GM21515 (cell line): ENCODE data around the gene SLC24A2.

Experiments
- ATAC-seq: cut with Tn5 transposase; IDR thresholded peaks from one replicate; pipeline ENCODE4 v1.9.1; 2021; ENCODE audit not compliant: unreplicated experiment

Gene SLC24A2

DNA sequence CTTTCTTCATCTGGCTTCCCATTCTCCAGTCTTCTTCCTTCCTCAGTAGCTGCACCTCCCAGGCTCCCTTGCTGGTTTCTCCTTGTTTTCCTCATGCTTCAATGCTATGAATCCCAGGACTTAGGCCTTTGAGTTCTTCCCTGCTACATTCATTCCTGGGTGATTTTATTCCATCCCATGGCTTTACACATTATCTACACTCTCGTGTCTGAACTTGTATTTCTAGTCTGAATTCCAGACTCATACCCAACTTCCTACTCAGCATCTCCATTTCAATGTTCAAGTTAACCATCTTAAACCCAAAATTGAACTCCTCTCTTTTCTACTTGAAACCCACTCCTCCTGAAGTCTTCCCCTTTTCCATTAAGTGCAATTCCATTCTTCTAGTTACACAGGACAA, 20.0 kb downstream of the SLC24A2 start:
- no peak for ATAC-seq

DNA sequence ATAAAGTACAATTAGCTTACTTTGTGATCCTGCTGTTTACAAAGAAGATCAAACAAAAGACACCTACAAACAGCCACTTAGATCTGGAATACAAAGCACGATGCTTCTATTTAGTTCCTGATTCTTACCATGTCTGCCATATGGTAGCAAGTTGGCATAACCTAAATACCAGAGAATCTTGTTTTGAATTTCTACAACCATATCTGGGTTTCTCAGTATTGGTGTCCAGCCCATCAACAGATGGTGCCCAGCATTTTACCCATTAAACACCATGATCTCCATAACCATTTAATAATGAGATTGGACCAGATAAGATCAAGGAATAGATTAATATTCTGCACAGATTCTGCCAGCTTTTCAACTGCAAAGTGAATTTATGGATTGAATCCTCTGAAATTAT, 29.8 kb downstream of the SLC24A2 start:
- no peak for ATAC-seq

DNA sequence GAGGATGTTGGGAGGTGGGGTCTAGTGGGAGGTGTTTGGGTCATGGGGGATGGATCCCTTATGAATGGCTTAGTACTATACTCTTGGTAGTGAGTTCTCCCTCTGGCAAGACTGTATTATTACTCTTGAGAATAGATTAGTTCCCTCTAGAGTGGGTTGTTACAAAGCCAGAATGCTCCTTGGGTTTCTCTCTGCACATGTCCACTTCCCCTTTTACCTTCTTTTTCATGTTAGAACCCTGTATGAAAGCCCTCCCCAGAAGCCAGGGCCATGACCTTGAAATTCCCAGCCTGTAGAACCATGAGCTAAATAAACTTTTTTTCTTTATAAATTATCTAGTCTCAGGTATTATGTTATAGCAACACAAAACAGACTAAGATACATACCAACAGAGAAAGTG, 31.1 kb downstream of the SLC24A2 start:
- ATAC-seq: no peak

DNA sequence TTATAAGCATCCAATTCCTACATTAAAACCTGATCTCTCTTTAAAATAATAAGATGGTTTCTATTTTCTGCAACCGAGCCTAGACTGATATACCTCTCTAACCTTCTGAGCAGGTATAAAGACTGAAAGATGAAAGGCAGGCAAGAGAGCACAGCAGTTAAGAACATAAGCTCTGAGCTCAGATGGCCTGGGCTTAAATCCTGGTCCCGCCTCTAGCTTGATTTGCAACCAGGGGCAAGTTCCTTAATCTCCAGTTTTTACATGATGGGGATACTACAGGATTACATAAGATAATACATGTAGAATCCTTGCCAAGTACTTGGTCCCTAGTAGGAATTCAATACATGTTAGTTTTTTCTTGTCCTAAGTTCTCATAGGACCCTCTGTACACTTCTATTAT, 33.9 kb downstream of the SLC24A2 start:
- no peak for ATAC-seq

DNA sequence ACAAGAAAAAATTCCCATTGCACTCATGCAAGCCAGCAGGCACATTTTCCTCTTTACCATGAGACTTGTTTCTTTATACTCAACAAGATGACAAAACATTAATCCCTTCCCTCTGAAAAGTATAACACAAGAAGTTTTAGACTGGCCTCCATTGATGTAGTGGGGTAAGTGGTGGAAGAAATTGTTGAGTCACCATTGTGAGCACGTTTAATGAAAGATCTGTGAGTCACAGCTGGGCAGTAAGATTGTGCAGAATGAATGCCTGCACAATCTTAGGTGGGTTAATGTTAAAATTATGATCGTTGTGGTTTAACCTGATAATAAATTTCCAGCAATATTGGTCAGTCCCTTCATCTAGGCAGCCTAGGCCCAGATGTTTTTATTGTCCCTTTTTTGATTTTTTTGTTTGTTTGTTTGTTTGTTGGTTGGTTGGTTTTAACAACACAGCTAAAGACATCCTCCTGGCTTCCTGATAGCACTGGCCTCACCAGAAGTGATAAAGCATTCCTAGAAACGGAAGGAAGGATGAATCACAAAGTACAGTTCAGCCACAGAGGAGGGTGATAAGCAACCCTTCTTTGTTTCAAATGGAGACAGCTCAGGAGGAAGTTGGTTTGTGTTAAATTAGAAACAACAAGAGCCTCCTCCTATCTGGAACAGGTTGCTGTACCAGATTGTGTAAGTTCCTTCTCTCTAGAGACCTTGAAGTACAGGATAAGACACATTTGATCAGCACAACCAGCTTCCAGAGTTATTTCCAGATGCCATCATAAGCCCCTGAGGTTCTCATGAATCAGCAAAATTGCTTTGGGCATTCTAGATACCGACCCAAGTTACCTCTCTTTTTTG, 40.3 kb downstream of the SLC24A2 start:
- ATAC-seq: no peak

DNA sequence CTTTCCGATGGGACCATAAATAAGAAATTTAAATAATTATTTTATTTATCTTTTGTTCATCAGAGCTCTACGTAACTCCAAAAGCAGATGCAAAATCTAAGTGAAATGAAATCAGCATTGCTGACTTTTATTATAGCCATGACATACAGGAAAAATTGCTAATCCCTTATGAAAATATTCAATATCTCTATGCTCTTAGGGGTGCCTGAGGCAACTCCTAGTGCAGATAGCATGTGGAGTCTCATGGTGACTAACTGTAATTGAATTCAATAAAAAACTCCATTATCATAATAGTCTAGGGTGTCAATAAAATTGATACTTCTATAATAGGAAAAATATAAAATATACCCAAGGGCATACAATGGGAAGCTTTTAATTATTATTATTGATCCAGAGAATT, 42.6 kb downstream of the SLC24A2 start:
- ATAC-seq: no peak

DNA sequence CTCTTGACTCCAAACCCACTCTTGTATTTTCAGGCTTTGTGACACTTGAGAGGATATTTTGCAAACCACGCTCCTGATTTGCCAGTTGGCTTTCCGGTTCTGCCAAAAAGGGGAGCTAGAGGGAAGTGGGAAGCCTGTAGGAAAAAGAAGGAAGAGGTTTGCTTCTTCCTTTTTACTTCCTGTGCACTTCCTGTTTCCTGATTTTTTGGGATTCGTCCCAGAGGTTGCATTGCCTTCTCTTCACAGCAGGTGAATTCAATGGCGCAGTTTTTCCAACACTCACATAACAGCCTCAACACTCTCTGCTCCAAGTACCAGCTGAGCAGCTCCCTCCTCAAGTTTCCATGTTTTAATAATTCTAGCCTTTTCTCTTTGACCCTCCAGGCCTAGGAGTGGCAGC, 47.7 kb downstream of the SLC24A2 start:
- no peak for ATAC-seq
